GM18909 (cell line): ENCODE measurements around the gene PLCL1.

ENCODE experiments used
- ATAC-seq: cut with Tn5 transposase; IDR thresholded peaks from one replicate; pipeline ENCODE4 v1.9.1; 2021; ENCODE audit warnings: mild to moderate bottlenecking; ENCODE audit not compliant: unreplicated experiment, poor library complexity

The PLCL1 gene

GRCh38 chr2:197804049-197804757 is at the start of gene PLCL1:
PLCL1 (plus strand) TSS chr2:197804593.
- peak; percentile 100 for ATAC-seq

GRCh38 chr2:197759013-197759412 is 45.4 kb upstream of the PLCL1 start:
- ATAC-seq = no peak

GRCh38 chr2:197759625-197760292 is 44.6 kb upstream of the PLCL1 start:
- ATAC-seq = no peak

- ATAC-seq = no peak
Measured at GRCh38 chr2:197760293-197760657, 44.1 kb upstream of the PLCL1 start.

- no peak for ATAC-seq
Measured at GRCh38 chr2:197777823-197778407, 26.5 kb upstream of the PLCL1 start.

- ATAC-seq = no peak
Measured at GRCh38 chr2:197779261-197779660, 25.1 kb upstream of the PLCL1 start.

GRCh38 chr2:197782126-197782525 is 22.3 kb upstream of the PLCL1 start:
- no peak for ATAC-seq

- ATAC-seq = no peak
Measured at GRCh38 chr2:197784956-197785941, 19.1 kb upstream of the PLCL1 start, which contains the start of gene BOLL. BOLL (minus strand) TSS chr2:197785319; CDS start chr2:197781850, 3,469 bp downstream.

GRCh38 chr2:197786010-197786877 is 18.1 kb upstream of the PLCL1 start:
- ATAC-seq = peak; percentile 79

- no peak for ATAC-seq
Measured at GRCh38 chr2:197793456-197793855, 10.9 kb upstream of the PLCL1 start.

GRCh38 chr2:197795277-197795676 is 9.1 kb upstream of the PLCL1 start:
- ATAC-seq = no peak

- no peak for ATAC-seq
Measured at GRCh38 chr2:197798187-197798586, 6.2 kb upstream of the PLCL1 start.

- no peak for ATAC-seq
Measured at GRCh38 chr2:197799068-197799467, 5.3 kb upstream of the PLCL1 start.

- ATAC-seq = no peak
Measured at GRCh38 chr2:197800091-197800490, 4.3 kb upstream of the PLCL1 start.

GRCh38 chr2:197801033-197801432 is 3.4 kb upstream of the PLCL1 start:
- ATAC-seq = no peak

GRCh38 chr2:197803033-197803444 is 1.4 kb upstream of the PLCL1 start:
- no peak for ATAC-seq

- peak; percentile 37 for ATAC-seq
Measured at GRCh38 chr2:197804758-197805714, 643 bp downstream of the PLCL1 start.
